ENCODE data around the gene ABCA1. TPM values are rescaled to one million over a fixed set of nuclear protein-coding genes. Genes with fewer than 3 reads are reported as not detected.
"Not testable (repeated sequence)": the region's sequence is repeated elsewhere in the genome, so short reads cannot be mapped to it uniquely, and the experiment has no call there.

ABCA1 gene
- polyA plus RNA-seq, 6 donors from 2014 or later, result 3.0 to 8.4 (median 7.1) TPM

DNA sequence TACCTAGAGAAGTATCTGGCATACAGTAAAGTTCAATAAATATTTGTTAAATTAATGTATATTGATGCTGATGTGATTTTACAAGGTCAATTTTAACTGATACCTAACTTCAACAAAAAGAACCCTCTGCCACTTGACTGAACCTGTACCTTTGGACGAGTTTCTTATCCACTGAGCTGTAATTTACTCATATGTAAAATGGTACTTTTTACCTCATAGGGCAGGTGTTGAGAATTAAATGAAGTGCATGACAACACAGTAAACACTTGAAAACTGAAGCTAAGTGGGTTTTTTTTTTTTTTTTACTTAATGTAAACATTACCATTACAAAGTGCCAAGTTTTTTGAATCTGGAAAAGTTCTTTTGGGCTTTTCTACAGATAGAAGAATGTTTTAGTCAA lies 148.6 kb downstream of the ABCA1 start:
- H3K27me3 Mint-ChIP-seq, result no peaks in the 10 kb centered on the region
- H3K4me3 Mint-ChIP-seq, result no peak overlapping the region
- H3K4me1 Mint-ChIP-seq, result peaks cover 18 to 28% (median 26%) of the 10 kb centered on the region in 3 donors
- H3K36me3 Mint-ChIP-seq, result peaks cover 5 to 7% of the 10 kb centered on the region in 2 donors
- no peaks in the 10 kb centered on the region for H3K9me3 Mint-ChIP-seq
- ATAC-seq (ENCODE audit: low read depth in 2 of 2) (no peak), DNase-seq (no peak)
- H3K27ac Mint-ChIP-seq, result peak overlapping the region in 1 of 6 donors; percentile 32

DNA sequence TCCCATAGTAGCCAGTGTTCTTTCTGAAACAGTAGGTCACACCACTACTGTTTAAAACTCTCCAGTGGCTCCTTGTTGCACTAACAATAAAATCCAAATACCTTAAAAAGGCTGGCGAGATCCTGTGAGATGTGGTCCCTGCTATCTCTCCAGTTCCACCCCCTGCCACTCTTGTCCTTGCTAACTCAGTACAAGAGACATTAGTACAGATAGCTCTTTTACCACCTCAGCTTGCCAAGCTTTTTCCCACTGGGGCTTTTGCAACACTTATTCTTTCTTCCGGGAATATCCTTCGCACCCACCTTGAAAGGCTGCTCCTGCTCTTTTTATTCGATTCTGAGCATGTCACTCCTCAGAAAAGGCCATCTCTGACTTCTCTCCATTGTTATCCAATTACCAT lies 149.2 kb downstream of the ABCA1 start:
- DNase-seq, result no peak
- Mint-ChIP-seq H3K27ac (peak overlapping the region in 2 of 6 donors; percentile 31 to 32), H3K4me1 (peaks cover 13 to 23% (median 20%) of the 10 kb centered on the region in 3 donors)

DNA sequence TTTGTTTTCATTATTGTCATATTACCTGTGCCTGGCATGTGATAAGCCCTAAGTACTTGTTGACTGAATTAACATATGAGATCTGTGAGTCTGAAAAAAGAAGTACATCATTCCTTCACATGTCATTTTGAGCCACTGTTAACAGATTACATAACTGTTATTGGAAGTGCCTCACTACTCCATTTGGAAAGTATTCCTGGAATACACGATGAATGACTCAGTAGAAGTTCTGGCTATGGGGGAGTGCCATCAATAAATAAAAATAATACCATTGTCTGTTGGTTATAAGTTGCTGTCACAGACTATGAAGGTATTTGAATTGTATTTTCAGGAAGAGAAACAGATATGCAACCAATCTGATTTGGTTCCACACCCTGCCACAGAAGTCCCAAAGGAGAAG lies 151.2 kb downstream of the ABCA1 start:
- Mint-ChIP-seq H3K9me3 (no peaks in the 10 kb centered on the region), H3K4me3 (no peak overlapping the region), H3K27me3 (no peaks in the 10 kb centered on the region), H3K36me3 (peaks cover 0 to 7% of the 10 kb centered on the region in 2 donors), H3K4me1 (peaks cover 19 to 27% (median 20%) of the 10 kb centered on the region in 3 donors), H3K27ac (no peak overlapping the region)
- DNase-seq (no peak), ATAC-seq (ENCODE audit: low read depth in 2 of 2) (no peak)

More for the DNA sequence above, 149.2 kb downstream of the ABCA1 start:
- ATAC-seq (ENCODE audit: low read depth in 2 of 2), result no peak
- Mint-ChIP-seq H3K27me3 (no peaks in the 10 kb centered on the region), H3K4me3 (peak overlapping the region in 1 of 8 donors; percentile 10), H3K9me3 (no peaks in the 10 kb centered on the region), H3K36me3 (peaks cover under 1 to 7% of the 10 kb centered on the region in 2 donors)

DNA sequence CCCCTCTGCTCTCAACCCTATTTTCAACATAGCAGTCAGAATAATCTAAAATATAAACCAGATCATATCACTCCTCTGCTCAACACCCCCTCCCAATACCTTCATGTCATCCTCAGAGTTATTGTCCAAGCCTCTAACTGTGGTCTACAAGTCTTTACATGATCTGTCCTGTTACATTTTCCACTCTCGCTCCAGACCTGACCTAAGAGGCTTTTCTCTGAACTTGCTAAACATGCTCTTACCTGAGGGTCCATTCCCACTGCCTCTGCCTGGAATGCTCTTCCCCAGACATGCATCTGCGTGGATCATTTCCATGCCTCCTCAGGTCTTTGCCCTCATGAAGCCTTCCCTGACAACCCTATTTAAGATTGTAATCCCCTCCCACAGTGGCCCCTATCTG lies 152.0 kb downstream of the ABCA1 start:
- peaks cover 0 to 7% of the 10 kb centered on the region in 2 donors for H3K36me3 Mint-ChIP-seq
- H3K9me3 Mint-ChIP-seq, result peaks cover 0 to 7% (median 0%) of the 10 kb centered on the region in 7 donors
- H3K27ac Mint-ChIP-seq, result no peak overlapping the region
- no peak overlapping the region for H3K4me3 Mint-ChIP-seq
- no peak for DNase-seq
- no peak for ATAC-seq (ENCODE audit: low read depth in 2 of 2)
- peaks cover 23 to 26% (median 25%) of the 10 kb centered on the region in 3 donors for H3K4me1 Mint-ChIP-seq
- H3K27me3 Mint-ChIP-seq, result no peaks in the 10 kb centered on the region

DNA sequence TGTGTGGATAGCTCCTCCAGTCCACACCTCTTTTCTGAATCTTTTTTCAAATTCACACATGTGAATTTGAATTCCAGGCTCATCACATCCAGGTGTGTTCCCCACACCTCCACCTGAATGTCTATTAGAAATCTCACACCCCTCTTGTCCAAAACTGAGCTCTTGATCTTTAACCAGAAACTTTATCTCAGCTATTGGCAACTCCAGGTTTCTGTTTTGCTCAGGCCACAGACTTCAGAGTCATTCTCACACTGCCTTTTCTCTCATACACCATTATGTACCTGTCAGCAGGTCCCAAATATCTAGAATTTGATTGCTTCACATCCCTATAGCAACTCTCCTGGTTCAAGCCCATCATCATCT lies 152.4 kb downstream of the ABCA1 start:
- Mint-ChIP-seq H3K27ac (no peak overlapping the region), H3K36me3 (peaks cover 0 to 7% of the 10 kb centered on the region in 2 donors), H3K9me3 (peaks cover 0 to 7% (median 0%) of the 10 kb centered on the region in 7 donors), H3K27me3 (no peaks in the 10 kb centered on the region), H3K4me3 (no peak overlapping the region), H3K4me1 (peaks cover 21 to 27% (median 22%) of the 10 kb centered on the region in 3 donors)
- DNase-seq, result no peak
- ATAC-seq (ENCODE audit: low read depth in 2 of 2), result peak; percentile 41 to 51

DNA sequence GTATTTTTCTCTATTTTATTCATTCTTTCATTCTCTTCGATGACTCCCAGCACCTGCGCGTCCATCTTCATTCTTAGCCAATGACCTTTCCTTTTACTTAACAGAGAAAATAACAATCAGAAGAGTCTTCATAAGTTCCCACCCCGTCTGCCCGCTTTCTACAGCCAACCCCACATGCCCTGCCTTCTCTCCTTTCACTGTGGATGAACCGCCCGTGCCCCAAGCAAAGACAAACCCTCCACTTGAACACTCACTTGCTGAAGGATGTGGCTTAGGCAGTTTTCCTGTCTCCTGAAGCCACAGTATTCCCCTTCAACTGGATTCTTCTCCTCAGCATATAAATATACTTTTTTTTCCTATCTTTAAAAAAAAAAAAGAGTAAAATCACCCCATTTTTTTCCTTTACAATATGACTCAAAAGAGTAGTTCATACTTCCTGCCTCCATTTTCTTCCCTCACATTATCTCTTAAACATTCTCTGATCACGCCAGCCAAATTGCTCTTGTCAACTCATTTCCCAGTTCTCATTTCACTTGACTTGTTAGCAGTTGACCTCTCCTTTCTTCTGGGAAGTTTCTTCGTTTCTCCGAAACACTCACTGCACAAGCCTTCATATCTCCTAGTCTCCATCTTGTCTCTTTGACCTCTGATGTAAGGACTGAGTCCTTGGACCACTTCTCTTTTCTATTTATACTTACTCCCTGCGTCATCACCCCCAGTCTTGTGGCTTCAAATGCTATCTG lies 153.0 kb downstream of the ABCA1 start:
- Mint-ChIP-seq H3K27me3 (no peaks in the 10 kb centered on the region), H3K4me3 (peak overlapping the region in 1 of 8 donors; percentile 23), H3K27ac (no peak overlapping the region), H3K36me3 (peaks cover 0 to 7% of the 10 kb centered on the region in 2 donors), H3K9me3 (peaks cover 0 to 7% (median 0%) of the 10 kb centered on the region in 7 donors), H3K4me1 (peaks cover 18 to 26% (median 22%) of the 10 kb centered on the region in 3 donors)
- DNase-seq (peak; percentile 76), ATAC-seq (ENCODE audit: low read depth in 2 of 2) (peak; percentile 97 to 98)

- ATAC-seq (ENCODE audit: low read depth in 2 of 2) (no peak), DNase-seq (no peak)
- Mint-ChIP-seq H3K4me3 (no peak overlapping the region), H3K27ac (no peak overlapping the region), H3K4me1 (peaks cover 23 to 33% (median 25%) of the 10 kb centered on the region in 3 donors), H3K9me3 (peaks cover 0 to 7% (median 0%) of the 10 kb centered on the region in 7 donors), H3K36me3 (peaks cover 0 to 7% of the 10 kb centered on the region in 2 donors), H3K27me3 (no peaks in the 10 kb centered on the region)
Measured at GRCh38 chr9:104774132-104774531, 153.8 kb downstream of the ABCA1 start.

DNA sequence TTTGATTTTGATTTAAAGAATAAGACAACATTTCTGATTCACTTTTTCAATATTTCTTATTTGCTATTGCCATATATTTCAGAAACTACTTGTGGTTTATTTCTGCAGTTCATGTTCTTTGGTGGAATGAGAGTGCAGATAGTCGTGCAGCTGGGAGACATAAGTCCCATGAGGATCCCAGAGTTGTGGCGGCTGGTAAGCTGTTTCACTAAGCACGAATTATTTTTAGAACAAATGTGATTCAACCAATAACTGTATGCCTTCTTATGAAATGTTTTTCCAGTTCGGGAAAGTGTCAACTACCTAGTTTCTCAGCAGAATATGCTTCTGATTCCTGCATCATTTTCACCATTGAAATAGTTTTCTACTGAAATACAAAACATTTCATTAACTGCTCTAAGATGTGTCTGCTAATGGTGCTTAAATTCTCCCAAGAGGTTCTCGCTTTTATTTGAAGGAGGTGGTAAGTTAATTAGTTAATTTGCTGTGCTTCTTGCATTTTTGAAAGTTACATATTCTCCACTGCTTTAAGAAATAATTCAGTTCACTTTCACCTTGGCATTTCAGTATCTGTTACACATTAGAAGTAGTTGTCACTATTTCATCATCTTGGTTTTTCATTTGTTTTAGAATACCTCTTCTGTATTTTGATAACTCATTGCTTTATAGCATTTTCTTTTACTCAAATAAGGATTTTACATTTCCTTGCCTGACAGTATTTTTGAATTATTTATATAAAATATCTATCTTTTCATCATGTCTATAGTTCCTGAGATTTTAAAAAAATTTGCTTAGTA lies 155.0 kb downstream of the ABCA1 start:
- peak overlapping the region in 4 of 8 donors; percentile 23 to 32 (median 31) for H3K4me3 Mint-ChIP-seq
- H3K9me3 Mint-ChIP-seq, result peaks cover 0 to 7% (median 0%) of the 10 kb centered on the region in 7 donors
- no peak for DNase-seq
- peaks cover 17 to 39% (median 23%) of the 10 kb centered on the region in 3 donors for H3K4me1 Mint-ChIP-seq
- H3K27ac Mint-ChIP-seq, result peak overlapping the region in 5 of 6 donors; percentile 25 to 80 (median 49)
- no peak for ATAC-seq (ENCODE audit: low read depth in 2 of 2)
- no peaks in the 10 kb centered on the region for H3K27me3 Mint-ChIP-seq
- H3K36me3 Mint-ChIP-seq, result no peaks in the 10 kb centered on the region

DNA sequence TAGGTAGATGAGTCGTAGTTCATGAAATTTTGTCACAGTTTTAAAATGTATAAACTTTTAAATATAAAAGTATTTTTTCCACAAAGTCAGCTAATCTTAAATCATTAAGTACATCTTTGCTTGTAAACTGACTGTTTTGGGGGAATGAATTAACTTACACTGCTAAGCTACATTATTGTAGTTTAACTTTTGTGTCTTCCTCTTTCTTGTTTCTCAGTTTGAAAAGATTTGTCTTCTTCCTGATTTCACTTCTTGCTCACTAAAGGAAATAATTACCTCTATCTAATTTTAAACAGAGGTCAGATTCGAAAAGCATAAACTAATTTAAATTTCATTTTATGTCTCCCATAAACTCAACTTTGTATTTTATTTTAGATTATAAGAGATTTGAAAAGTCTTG lies 158.3 kb downstream of the ABCA1 start:
- Mint-ChIP-seq H3K27ac (peak overlapping the region; percentile 84 to 98 (median 92)), H3K36me3 (no peaks in the 10 kb centered on the region), H3K4me1 (peaks cover 19 to 54% (median 29%) of the 10 kb centered on the region in 3 donors), H3K4me3 (peak overlapping the region; percentile 64 to 91 (median 76)), H3K27me3 (no peaks in the 10 kb centered on the region), H3K9me3 (peaks cover 0 to 7% (median 0%) of the 10 kb centered on the region in 7 donors)
- ATAC-seq (ENCODE audit: low read depth in 2 of 2) (peak; percentile 66 to 78), DNase-seq (peak; percentile 25)

GRCh38 chr9:104769029-104769428 lies 158.9 kb downstream of the ABCA1 start:
- not testable (repeated sequence) for ATAC-seq (ENCODE audit: low read depth in 2 of 2); H3K27me3 Mint-ChIP-seq; H3K9me3 Mint-ChIP-seq; DNase-seq; H3K36me3 Mint-ChIP-seq
- H3K4me1 Mint-ChIP-seq, result peaks cover 19 to 59% (median 29%) of the 10 kb centered on the region in 3 donors
- H3K4me3 Mint-ChIP-seq, result peak overlapping the region in 5 of 8 donors; percentile 64 to 85 (median 71)
- peak overlapping the region in 2 of 6 donors; percentile 84 to 88 for H3K27ac Mint-ChIP-seq

- Mint-ChIP-seq H3K4me1 (peaks cover 19 to 64% (median 30%) of the 10 kb centered on the region in 3 donors), H3K4me3 (peak overlapping the region in 1 of 8 donors; percentile 28), H3K36me3 (no peaks in the 10 kb centered on the region), H3K27ac (no peak overlapping the region), H3K9me3 (peaks cover 0 to 7% (median 0%) of the 10 kb centered on the region in 7 donors), H3K27me3 (no peaks in the 10 kb centered on the region)
- no peak for DNase-seq
- ATAC-seq (ENCODE audit: low read depth in 2 of 2), result no peak
Measured at GRCh38 chr9:104767507-104767906, 160.4 kb downstream of the ABCA1 start.

DNA sequence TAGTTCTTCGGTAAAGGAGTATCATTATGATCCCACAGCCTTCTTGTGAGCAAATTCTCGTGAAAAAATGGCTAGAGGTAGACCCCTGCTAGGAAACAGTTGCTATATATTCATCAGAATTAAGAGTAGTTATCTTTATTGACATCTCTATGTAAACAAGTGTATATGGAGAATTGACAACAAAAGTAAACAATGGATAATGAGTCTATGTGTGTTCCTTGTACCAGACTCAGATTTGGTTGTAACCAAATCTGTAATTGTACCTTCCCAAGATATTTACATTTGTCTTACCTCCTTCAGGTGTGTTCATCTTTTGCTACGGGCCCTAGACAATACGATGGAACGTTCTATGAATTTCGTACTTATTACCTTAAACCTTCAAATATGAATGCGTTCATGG lies 161.9 kb downstream of the ABCA1 start:
- peaks cover 19 to 56% (median 29%) of the 10 kb centered on the region in 3 donors for H3K4me1 Mint-ChIP-seq
- peak overlapping the region in 1 of 6 donors; percentile 96 for H3K27ac Mint-ChIP-seq
- ATAC-seq (ENCODE audit: low read depth in 2 of 2), result no peak
- H3K4me3 Mint-ChIP-seq, result peak overlapping the region in 1 of 8 donors; percentile 92
- no peaks in the 10 kb centered on the region for H3K36me3 Mint-ChIP-seq
- H3K27me3 Mint-ChIP-seq, result no peaks in the 10 kb centered on the region
- DNase-seq, result no peak
- H3K9me3 Mint-ChIP-seq, result no peaks in the 10 kb centered on the region

- Mint-ChIP-seq H3K27ac (peak overlapping the region; percentile 28 to 98 (median 84)), H3K4me3 (peak overlapping the region; percentile 90 to 97 (median 94)), H3K9me3 (no peaks in the 10 kb centered on the region), H3K27me3 (no peaks in the 10 kb centered on the region), H3K4me1 (peaks cover 18 to 48% (median 22%) of the 10 kb centered on the region in 3 donors), H3K36me3 (no peaks in the 10 kb centered on the region)
- DNase-seq (no peak), ATAC-seq (ENCODE audit: low read depth in 2 of 2) (peak in 1 of 2 donors; percentile 5)
Measured at GRCh38 chr9:104765138-104765537, 162.8 kb downstream of the ABCA1 start.

Measured in naive B cell (primary cell).